Activated CD8-positive, alpha-beta memory T cell treated with anti-CD3 and anti-CD28 coated beads, Interleukin-2, amount 10 ng/mL, durations not matched to agents 7 days and 5 days (primary cell): ENCODE measurements around the gene PHKA1. TPM values are rescaled to one million over a fixed set of nuclear protein-coding genes. Genes with fewer than 3 reads are reported as not detected.

Experiments
- ATAC-seq: fragments of 150-1000 bp; cut with Tn5 transposase; one replicate; pipeline ENCODE4 v1.10.0; 2021; ENCODE audit warnings: moderate library complexity
- CTCF ChIA-PET: fragments of 350-600 bp; sonication (Branson Sonifier 250); formaldehyde crosslinking; loops from one replicate; lab custom pipeline; 2021; ENCODE audit warnings: antibody characterized with exemption; lab: Charles Lee
- DNase-seq: peaks from one replicate; pipeline ENCODE4 v3.0.0-alpha.2; 2020
- H3K27ac Mint-ChIP-seq: one replicate; pipeline ENCODE4 v1.8.0; 2021; ENCODE audit warnings: mild to moderate bottlenecking, mixed read lengths
- H3K27me3 Mint-ChIP-seq: one replicate; pipeline ENCODE4 v1.8.0; 2021; ENCODE audit warnings: mixed read lengths
- H3K36me3 Mint-ChIP-seq: one replicate; pipeline ENCODE4 v1.8.0; 2021; ENCODE audit warnings: mild to moderate bottlenecking, mixed read lengths
- H3K4me1 Mint-ChIP-seq: one replicate; pipeline ENCODE4 v1.8.0; 2021; ENCODE audit warnings: mixed read lengths
- H3K4me3 Mint-ChIP-seq: one replicate; pipeline ENCODE4 v1.8.0; 2021; ENCODE audit warnings: mild to moderate bottlenecking, moderate library complexity, mixed read lengths
- H3K9me3 Mint-ChIP-seq: one replicate; pipeline ENCODE4 v1.8.0; 2022; ENCODE audit warnings: low read depth, mixed read lengths
- total RNA-seq, 2 experiments: library from RNA; stranded (reverse); gene quantifications; one replicate each; pipeline ENCODE4 v1.2.3, GENCODE V29; 2021

The PHKA1 gene
- total RNA-seq, 2 experiments from 2014 or later = 1.1 to 4.9 TPM

GRCh38 chrX:72536542-72536941 is 177.6 kb downstream of the PHKA1 start:
- H3K4me1 Mint-ChIP-seq = no peaks in the 10 kb centered on the region
- CTCF ChIA-PET = no interaction called here
- ATAC-seq (no peak), DNase-seq (no peak)
- H3K36me3 Mint-ChIP-seq = peaks cover 1% of the 10 kb centered on the region
- no peaks in the 10 kb centered on the region for H3K9me3 Mint-ChIP-seq
- H3K27me3 Mint-ChIP-seq = no peaks in the 10 kb centered on the region
- H3K27ac Mint-ChIP-seq = no peak overlapping the region
- H3K4me3 Mint-ChIP-seq = no peak overlapping the region

- ATAC-seq (no peak), DNase-seq (no peak)
- H3K4me1 Mint-ChIP-seq = peaks cover 5% of the 10 kb centered on the region
- H3K27ac Mint-ChIP-seq = no peak overlapping the region
- H3K9me3 Mint-ChIP-seq = no peaks in the 10 kb centered on the region
- H3K27me3 Mint-ChIP-seq = no peaks in the 10 kb centered on the region
- H3K36me3 Mint-ChIP-seq = peaks cover 14% of the 10 kb centered on the region
- H3K4me3 Mint-ChIP-seq = no peak overlapping the region
- CTCF ChIA-PET = no interaction called here
These were observed 181.7 kb downstream of the PHKA1 start for GRCh38 chrX:72532366-72532765.

Other genes with a start within 250 kb of the PHKA1 start
- 10 to 100 TPM; 29.0 to 31.6 TPM for gene HDAC8, start 141.5 kb downstream of the PHKA1 start, total RNA-seq
- gene DMRTC1B, start 62.6 kb upstream of the PHKA1 start, total RNA-seq = not detected
- not detected for gene FAM236B, start 68.4 kb upstream of the PHKA1 start, total RNA-seq
- gene FAM236D, start 93.9 kb upstream of the PHKA1 start, total RNA-seq = not detected
- gene FAM236C, start 198.3 kb upstream of the PHKA1 start, total RNA-seq = not detected
- gene FAM236A, start 223.9 kb upstream of the PHKA1 start, total RNA-seq = not detected
- not detected for gene DMRTC1, start 229.5 kb upstream of the PHKA1 start, total RNA-seq